ENCODE results near the gene TMEM252. TPM values are rescaled to one million over a fixed set of nuclear protein-coding genes. Genes with fewer than 3 reads are reported as not detected.

The TMEM252 gene
- total and polyA plus RNA-seq, 4 donors = not detected

DNA sequence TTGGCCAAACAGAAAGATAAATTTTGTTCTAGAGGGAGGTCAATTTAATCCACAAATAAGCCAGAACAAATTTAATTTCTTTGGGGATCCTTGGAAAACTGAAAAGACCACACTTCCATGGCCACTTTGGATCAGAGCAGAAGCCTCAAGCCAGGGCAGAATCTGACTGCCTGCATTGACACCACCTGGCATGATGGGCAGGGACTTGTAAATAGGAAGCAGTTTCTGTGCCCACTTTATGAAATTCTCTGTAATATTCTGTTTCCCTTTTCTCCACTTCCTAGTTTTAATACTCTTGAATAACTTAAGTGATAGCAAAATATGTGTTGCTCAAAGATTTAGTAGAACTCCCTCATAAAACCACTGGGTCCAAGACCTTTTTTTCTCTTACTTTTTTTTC lies 6.7 kb upstream of the TMEM252 start:
- Histone ChIP-seq H3K9ac (ENCODE audit: insufficient read depth in 1 of 2, low read length in 2 of 2) (no peak overlapping the region), H3K36me3 (ENCODE audit: control insufficient read depth in 4 of 4, insufficient read depth in 4 of 4, low read length in 4 of 4) (no peaks in the 10 kb centered on the region), H3K27me3 (ENCODE audit: control insufficient read depth in 3 of 3, insufficient read depth in 3 of 3, low read length in 2 of 3) (no peaks in the 10 kb centered on the region), H3K9me3 (ENCODE audit: control insufficient read depth in 4 of 4, insufficient read depth in 3 of 4, low read length in 3 of 4) (no peaks in the 10 kb centered on the region), H3K27ac (ENCODE audit: low read depth in 1 of 2, low read length in 1 of 2) (no peak overlapping the region), H3K4me1 (ENCODE audit: control insufficient read depth in 5 of 5, insufficient read depth in 5 of 5, low read length in 5 of 5) (peaks cover 0 to 6% (median 0%) of the 10 kb centered on the region in 5 donors), H3K4me3 (no peak overlapping the region)
- ATAC-seq (ENCODE audit: insufficient read depth, low FRiP score) (no peak), DNase-seq (no peak)
- TF ChIP-seq, protein P1, sequence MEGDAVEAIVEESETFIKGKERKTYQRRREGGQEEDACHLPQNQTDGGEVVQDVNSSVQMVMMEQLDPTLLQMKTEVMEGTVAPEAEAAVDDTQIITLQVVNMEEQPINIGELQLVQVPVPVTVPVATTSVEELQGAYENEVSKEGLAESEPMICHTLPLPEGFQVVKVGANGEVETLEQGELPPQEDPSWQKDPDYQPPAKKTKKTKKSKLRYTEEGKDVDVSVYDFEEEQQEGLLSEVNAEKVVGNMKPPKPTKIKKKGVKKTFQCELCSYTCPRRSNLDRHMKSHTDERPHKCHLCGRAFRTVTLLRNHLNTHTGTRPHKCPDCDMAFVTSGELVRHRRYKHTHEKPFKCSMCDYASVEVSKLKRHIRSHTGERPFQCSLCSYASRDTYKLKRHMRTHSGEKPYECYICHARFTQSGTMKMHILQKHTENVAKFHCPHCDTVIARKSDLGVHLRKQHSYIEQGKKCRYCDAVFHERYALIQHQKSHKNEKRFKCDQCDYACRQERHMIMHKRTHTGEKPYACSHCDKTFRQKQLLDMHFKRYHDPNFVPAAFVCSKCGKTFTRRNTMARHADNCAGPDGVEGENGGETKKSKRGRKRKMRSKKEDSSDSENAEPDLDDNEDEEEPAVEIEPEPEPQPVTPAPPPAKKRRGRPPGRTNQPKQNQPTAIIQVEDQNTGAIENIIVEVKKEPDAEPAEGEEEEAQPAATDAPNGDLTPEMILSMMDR (IDR thresholded peaks at IDR 0.05; ENCODE audit: control extremely low read depth, extremely low read depth) = no peak

DNA sequence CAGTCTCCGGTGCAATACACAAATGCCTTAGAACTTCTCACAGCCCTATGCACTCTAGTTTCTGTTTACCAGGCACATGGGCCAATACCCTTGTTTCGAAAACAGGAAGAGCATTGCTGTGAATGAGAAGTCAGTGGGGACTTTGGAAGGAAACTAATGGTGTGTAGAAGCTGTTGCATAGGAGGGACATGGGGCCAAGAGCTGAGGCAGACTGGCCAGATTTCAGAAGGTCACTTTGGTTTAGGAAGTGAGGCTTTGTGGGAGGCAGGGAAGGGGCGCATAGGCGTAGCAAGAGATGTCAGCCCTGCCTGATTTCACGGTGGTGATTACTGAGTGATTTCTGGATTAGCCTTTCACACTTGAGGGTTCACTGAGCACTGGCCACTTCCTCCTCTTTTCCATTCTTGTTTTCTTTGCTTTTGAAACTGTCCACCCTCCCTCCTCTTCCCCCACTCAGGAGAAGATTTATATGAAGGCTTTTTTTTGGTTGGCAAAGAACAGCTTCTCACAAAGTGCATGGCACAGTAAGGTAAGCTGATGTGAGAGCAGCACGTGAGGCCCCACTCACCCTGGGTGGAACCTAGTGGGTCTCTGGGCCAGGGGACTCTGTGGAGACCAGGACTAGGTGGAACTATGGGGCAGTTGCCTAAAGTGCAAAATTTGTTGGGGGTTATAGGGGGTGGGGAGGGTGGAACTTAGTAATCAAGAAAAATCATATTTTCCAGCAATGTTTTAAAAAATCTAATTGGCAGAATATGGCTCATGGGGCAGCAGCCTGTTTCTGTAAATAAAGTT lies 6.1 kb upstream of the TMEM252 start:
- H3K36me3 ChIP-seq (ENCODE audit: control insufficient read depth in 4 of 4, insufficient read depth in 4 of 4, low read length in 4 of 4) = no peaks in the 10 kb centered on the region
- TF ChIP-seq, protein P1 (IDR thresholded peaks at IDR 0.05; ENCODE audit: control extremely low read depth, extremely low read depth) = no peak
- H3K27me3 ChIP-seq (ENCODE audit: control insufficient read depth in 3 of 3, insufficient read depth in 3 of 3, low read length in 2 of 3) = no peaks in the 10 kb centered on the region
- H3K4me3 ChIP-seq = no peak overlapping the region
- ATAC-seq (ENCODE audit: insufficient read depth, low FRiP score) = peak; percentile 58
- H3K4me1 ChIP-seq (ENCODE audit: control insufficient read depth in 5 of 5, insufficient read depth in 5 of 5, low read length in 5 of 5) = peaks cover 0 to 6% (median 3%) of the 10 kb centered on the region in 5 donors
- peak overlapping the region in 1 of 2 donors; percentile 86 for H3K27ac ChIP-seq (ENCODE audit: low read depth in 1 of 2, low read length in 1 of 2)
- DNase-seq = peak in 2 of 3 donors; percentile 41 to 54
- no peak overlapping the region for H3K9ac ChIP-seq (ENCODE audit: insufficient read depth in 1 of 2, low read length in 2 of 2)
- 28 to 53% methylated on average over 6 of the region's 6 CpGs for WGBS, 2 donors
- H3K9me3 ChIP-seq (ENCODE audit: control insufficient read depth in 4 of 4, insufficient read depth in 3 of 4, low read length in 3 of 4) = no peaks in the 10 kb centered on the region

DNA sequence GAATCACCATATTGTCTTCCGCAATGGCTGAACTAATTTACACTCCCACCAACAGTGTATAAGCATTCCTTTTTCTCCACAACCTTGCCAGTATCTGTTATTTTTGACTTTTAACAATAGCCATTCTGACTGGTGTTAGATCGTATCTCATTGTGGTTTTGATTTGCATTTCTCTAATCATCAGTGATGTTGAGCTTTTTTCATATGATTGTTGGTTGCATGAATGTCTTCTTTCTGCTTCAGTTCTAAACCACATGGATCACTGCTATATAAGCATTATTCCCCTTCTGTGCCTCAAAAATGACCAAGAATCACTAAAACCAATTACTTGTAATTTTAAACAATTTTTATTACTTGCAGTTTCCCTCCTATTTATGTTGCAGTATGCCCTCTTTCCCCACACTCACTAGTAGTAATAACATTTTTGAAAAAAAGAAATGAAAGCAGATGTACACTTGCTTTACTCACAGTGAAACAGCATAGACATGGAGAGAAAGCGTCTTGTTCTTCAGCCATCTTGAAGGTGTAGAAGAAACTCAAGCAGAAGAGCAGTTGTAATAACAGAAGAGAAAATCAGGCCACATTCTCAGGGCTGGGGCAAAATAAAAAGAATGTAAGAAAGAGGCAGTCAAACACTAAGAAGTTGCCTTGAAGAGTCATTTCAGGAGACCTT lies 4.5 kb upstream of the TMEM252 start:
- DNase-seq = no peak
- no peak overlapping the region for H3K9ac ChIP-seq (ENCODE audit: insufficient read depth in 1 of 2, low read length in 2 of 2)
- 86 to 93% methylated on average over 3 of the region's 3 CpGs for WGBS, 2 donors
- no peak overlapping the region for H3K27ac ChIP-seq (ENCODE audit: low read depth in 1 of 2, low read length in 1 of 2)
- ATAC-seq (ENCODE audit: insufficient read depth, low FRiP score) = no peak
- H3K9me3 ChIP-seq (ENCODE audit: control insufficient read depth in 4 of 4, insufficient read depth in 3 of 4, low read length in 3 of 4) = peaks cover 0 to 3% (median 0%) of the 10 kb centered on the region in 4 donors
- H3K4me1 ChIP-seq (ENCODE audit: control insufficient read depth in 5 of 5, insufficient read depth in 5 of 5, low read length in 5 of 5) = peaks cover 0 to 16% (median 9%) of the 10 kb centered on the region in 5 donors
- H3K36me3 ChIP-seq (ENCODE audit: control insufficient read depth in 4 of 4, insufficient read depth in 4 of 4, low read length in 4 of 4) = no peaks in the 10 kb centered on the region
- H3K27me3 ChIP-seq (ENCODE audit: control insufficient read depth in 3 of 3, insufficient read depth in 3 of 3, low read length in 2 of 3) = no peaks in the 10 kb centered on the region
- no peak overlapping the region for H3K4me3 ChIP-seq
- TF ChIP-seq, protein P1 (IDR thresholded peaks at IDR 0.05; ENCODE audit: control extremely low read depth, extremely low read depth) = no peak
